Germinal center (tissue), 1 donor: ENCODE data around the gene AADACL3.

Experiments
- DNase-seq: peaks from one replicate; pipeline ENCODE4 v3.0.0; 2012; ENCODE audit warnings: mixed read lengths, low spot score

The AADACL3 gene

DNA sequence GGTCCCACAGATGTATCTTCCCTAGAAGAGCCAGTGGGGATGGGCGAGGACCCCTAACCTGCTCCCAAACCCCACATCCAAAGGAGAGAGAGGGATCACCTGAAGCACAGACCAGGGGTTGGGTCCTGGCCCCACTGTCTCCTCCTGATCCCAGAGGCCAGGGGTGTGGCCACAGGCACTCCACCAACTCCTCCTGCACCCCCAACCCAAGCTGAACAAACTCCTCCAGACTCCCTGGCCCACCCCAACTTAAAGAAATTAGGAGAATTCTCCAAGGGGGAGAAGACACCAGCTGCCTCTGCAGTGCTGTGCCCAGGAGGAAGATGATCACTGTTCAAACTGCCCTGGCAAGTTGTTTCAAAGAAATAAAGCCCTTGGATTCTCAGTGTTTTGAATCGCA is 53.1 kb downstream of the AADACL3 start:
- no peak for DNase-seq

DNA sequence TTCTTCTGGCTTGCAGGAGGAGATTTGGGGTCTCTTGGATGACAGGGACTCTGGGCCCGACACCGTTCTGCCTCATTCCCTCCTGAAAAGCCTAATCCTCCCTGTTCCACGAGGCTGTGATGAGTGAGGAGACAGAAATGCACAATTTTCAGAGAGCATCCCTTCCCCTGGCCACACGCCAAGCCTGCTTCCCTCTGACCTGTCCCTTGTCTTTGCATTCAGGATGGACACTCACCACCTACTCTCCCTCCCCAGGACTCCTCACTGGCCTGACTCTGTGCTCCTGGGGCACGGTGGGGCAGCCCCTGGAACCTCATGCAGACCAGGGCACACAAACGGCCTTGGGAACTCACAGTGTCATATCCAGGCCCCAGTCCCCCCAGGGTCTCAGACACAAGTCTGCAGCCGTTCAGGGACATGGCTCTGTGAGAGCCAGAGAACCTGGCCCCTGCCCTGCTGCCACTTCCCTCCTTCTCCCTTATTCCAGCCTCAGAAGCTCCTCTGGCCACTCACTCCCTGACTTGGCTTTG is 54.1 kb downstream of the AADACL3 start:
- no peak for DNase-seq

DNA sequence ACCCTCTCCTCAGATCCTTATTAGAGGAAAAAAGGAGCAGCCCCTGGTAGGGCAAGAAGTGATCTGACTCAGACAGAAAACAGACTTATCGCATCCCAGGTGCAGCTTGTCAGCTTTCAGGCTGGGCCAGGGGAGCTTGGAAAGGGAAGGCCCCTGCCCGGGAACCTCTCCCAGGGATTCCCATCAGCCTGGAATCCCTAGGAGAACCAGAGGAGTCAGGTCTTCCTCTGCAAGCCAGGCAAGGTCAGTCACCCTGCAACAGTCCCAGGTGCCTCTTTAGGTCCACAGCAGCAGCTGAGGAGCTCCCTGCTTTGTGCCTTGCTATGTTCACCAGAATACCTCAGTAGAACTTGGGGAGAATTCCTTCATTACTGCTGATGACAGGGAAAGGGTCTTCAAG is 54.7 kb downstream of the AADACL3 start:
- DNase-seq: no peak

GRCh38 chr1:12771186-12771585 is 55.3 kb downstream of the AADACL3 start:
- DNase-seq: no peak

GRCh38 chr1:12772520-12772919 is 56.6 kb downstream of the AADACL3 start:
- DNase-seq: no peak

DNA sequence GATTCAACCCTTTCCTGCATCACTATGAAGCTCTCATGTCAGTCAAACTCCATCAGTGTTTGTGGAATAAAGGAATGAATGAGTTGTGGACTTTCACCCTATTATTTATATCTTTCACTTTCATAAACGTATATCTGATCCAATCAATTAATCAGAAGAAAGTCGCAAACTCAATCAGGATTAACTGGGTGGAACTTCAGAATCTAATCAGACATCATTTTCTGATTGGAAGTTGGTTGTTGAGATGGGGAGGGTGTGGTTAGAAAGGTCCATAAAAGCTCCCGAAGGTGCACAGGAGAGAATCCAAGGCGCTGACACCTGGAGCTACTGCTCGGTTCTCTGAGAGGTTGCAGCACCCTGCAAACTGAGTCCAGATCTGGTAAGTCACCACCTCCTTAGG is 57.5 kb downstream of the AADACL3 start, which contains the start of gene PRAMEF12:
Gene PRAMEF12, plus strand, starts transcription at position 301 of the 400 bp plus-strand sequence. CDS start 1,130 bp downstream, outside the sequence.
- no peak for DNase-seq

GRCh38 chr1:12774801-12775345 is 59.0 kb downstream of the AADACL3 start:
- DNase-seq: no peak

DNA sequence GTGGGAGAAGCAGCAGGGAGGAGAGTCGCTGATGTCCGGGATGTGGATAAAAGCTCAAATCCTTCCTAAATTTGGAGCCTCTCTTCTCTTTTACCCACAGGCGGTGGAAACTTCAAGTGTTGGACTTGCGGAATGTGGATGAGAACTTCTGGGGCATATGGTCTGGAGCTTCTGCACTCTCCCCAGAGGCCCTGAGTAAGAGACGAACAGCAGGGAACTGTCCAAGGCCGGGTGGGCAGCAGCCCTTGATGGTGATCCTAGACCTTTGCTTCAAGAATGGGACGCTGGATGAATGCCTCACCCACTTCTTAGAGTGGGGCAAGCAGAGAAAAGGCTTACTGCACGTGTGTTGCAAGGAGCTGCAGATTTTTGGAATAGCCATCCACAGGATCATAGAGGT is 59.5 kb downstream of the AADACL3 start:
- no peak for DNase-seq

- no peak for DNase-seq
Observed at GRCh38 chr1:12776801-12777557, 61.1 kb downstream of the AADACL3 start.
